ENCODE data around the gene CLEC10A.
"Not testable (repeated sequence)": the region's sequence is repeated elsewhere in the genome, so short reads cannot be mapped to it uniquely, and the experiment has no call there.

Gene CLEC10A

DNA sequence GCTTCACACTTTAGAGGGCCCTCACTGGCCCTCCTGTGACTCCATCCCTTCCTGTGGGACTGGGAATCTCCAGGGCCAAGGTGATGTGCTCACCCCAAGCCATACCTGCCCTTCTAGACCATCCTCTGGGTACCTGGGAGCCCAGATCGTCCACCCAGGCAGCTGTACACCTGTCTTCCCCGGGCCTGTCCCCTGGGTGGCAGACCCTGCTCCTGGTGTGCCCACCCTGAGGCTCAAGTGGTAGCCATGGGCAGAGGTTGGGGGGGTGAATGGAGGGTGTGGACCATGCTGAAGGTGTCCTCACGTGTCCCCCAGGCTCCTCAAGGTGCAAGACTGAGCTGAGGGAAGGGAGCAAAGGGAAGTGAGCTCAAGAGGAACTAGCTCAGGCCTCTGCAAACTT, 9.3 kb downstream of the CLEC10A start:
- DNase-seq, result no peak

DNA sequence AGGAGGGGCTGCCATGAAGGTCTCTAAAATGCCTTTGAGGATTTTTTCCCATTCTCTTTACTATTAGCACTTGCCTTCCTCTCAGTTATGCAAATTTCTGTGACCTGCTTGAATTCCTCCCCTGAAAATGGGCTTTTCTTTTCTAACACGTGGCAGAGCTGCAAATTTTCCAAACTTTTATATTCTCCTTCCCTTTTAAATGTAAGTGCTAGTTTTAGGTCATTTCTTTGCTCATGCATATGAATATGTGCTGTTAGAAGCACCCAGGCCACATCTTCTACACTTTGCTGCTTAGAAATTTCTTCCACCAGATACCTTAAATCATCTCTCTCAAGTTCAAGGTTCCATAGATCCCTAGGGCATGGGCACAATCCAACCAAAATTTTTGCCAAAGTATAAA, 11.8 kb downstream of the CLEC10A start:
- DNase-seq, result no peak

DNA sequence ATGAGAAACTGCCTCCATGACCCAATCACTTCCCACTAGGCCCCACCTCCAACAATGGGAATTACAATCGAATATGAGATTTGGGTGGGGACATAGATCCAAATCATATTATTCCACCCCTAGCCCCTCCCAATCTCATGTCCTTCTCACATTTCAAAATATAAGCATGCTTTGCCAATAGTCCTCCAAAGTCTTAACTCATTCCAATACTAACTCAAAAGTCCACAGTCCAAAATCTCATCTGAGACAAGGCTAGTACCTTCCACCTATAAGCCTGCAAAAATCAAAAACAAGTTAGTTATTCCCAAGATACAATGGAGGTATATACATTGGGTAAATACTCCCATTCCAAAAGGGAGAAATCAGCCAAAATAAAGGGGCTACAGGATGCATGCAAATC, 12.9 kb downstream of the CLEC10A start:
- no peak for DNase-seq

DNA sequence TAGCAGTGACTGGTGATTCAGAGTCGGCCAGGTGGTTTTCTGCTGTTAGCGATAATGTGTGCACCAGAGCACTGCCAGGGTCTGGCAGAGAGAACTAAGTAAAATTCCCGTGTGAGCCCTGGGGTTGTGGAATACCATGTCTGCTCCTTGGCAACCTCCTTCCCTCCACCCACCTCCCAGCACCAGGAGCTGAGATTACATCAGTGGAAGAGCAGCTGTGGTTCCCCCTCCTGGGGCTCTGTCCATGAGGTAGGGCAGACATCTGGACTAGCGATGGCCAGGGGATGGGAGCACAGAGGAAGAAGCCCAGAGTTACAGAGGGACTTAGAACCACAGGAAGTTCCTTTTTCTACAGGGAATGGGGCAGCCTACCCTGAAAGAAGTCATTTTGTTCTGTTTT, 15.8 kb downstream of the CLEC10A start:
- no peak for DNase-seq

DNA sequence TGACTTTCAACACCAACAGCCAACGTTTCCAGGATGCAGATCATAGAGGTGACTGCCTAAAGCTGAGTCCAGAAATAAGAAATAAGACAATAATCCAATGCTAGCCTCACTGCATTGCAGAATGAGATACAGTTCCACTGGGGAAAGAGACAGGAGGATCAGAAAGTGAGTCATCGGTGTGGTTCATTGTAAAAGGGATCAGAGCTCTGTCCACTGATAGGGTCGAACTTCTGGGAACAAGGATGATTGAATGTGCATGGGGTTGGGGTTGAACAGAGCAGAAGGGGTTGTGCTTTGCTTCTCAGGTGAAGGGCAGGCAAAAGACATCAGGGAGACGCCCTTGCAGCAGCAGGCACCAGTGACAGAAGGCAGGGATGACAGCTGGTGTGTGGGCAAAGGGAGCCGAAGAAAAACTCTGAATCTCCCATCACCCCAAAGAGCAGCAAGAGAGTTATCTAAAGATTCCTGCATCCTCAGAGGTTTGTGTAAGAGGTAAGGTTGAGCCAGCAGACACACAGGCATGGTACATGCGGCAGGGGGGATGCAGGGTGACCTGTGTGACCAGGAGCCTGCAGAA, 16.4 kb downstream of the CLEC10A start:
- no peak for DNase-seq

DNA sequence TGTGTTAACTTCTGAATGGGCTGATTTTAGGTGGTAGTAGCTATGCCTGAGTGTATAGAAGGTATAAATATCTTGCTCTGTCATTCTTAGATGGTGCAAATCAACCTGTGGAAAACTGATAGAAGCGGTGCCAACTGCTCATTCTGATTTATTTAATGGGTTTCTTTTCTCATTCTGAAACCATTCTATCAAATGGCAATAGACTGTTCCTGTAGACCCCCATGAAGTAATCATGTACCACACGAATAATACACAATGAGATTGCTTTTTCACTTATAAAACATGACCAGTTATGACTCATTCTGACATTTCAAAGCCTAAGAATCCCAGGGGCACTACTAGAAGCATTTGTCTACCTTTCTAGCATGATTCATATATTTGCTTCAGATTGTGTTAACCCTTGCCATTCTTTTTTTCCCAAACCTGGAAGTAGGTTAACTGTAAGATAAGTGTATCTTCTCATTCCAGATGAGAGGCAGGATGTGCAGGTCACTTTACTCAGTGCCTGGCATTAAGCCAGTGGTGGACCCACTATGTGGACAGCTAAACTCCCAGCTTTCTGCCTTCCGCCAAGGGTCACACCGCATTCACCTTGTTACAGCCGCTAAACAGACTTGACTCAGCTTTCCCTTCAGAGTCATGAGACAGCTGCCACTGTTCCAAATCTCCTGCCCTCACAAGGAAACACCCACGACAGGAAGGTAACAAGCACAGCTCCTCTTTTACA, 19.7 kb downstream of the CLEC10A start:
- peak; percentile 36 for DNase-seq

DNA sequence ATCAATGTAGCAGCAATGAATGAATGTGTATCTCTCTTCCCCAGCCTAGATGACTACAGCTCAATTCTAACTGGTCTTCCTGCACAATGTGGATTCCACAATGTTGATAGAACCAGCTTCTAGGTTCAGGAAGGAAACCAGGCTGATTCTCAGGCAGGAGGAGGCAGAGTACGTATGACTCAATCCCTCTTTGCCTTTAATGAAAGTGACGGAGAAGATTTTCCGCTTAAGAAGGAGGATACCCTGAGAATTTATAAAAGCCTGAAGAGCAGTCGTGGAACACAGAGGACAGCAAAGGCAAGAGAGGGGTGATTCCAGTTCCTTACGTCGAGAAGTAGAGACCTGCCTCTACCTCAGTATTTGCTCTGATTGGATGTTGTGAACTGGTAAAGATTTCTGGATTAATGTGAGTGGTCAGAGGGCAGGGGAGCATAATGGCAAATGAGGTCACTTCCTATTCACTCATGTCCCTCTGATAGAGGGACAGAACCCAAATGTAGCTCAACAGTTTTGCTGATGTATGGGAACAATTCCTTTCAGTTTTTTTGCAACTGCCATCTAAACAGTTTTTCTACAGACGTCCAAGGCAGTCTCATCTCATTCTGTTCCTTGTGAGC, 21.1 kb downstream of the CLEC10A start:
- DNase-seq, result no peak

DNA sequence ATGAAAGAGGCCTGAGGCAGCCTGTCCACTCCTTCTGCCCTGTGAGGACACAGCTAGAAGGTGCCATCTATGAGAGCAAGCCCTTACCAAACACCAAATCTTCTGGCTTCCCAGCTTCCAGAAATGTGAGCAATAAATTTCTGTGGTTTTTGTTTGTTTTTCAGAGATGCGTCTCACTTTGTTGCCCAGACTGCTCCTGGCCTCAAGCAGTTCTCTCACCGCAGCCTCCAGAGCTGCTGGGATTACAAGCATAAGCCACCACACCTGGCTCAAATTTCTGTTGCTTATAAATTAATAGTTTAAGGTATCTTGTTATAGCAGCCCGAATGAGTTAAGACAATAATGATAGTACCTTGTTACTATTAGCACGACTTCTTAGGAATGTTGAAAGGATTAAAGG, 23.7 kb downstream of the CLEC10A start:
- DNase-seq, result no peak

DNA sequence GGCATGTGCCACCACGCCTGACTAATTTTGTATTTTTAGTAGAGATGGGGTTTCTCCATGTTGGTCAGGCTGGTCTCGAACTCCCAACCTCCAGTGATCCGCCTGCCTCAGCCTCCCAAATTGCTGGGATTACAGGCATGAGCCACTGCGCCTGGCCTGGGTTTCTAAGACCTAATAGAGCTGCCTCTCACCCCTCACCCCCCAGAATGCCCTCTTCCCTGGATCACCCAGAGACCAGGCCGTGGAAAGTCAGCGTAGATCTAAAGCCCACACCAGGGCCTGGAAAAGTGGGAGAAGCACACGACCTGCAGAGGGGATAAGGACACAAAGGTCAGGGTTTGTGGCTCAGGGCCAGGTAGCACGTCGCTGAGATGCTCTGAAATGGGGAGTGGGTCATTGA, 29.5 kb downstream of the CLEC10A start:
- DNase-seq, result not testable (repeated sequence)

DNA sequence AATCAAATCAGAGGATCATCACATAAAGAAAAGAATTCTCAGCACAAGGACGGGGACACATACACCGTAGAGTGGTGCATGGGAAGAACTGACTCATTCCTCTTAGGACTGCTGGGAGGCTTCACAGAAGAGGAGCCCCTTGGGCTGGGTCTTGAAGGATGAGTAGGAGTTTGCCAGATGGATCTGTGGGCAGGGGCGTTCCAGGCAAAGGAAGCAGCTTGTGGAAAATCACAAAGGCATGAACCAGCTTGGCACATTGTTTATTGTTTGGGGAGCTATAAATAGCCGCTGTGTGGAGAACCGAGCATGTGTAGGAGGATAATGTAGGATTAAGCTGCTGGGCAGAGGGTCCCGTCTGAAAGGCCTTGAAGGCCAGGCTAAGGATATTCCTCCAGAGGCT, 31.1 kb downstream of the CLEC10A start:
- DNase-seq, result no peak

DNA sequence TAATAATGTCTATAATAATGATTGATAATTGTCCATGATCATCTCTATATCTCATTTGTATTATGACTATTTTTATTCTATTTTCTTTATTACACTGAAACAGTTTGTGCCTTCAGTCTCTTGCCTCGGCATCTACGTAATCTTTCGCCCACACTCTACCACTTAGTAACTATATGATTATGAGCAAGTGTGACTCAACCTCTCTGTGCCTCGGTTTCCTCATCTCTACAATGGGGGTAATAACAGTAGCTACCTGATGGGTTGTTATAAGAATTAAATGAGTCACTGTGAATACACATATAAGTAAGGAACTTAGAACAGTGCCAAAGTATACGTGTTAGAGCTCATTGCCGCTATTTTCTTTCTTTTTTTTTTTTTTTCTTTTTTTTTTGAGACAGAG, 32.5 kb downstream of the CLEC10A start:
- DNase-seq, result no peak

DNA sequence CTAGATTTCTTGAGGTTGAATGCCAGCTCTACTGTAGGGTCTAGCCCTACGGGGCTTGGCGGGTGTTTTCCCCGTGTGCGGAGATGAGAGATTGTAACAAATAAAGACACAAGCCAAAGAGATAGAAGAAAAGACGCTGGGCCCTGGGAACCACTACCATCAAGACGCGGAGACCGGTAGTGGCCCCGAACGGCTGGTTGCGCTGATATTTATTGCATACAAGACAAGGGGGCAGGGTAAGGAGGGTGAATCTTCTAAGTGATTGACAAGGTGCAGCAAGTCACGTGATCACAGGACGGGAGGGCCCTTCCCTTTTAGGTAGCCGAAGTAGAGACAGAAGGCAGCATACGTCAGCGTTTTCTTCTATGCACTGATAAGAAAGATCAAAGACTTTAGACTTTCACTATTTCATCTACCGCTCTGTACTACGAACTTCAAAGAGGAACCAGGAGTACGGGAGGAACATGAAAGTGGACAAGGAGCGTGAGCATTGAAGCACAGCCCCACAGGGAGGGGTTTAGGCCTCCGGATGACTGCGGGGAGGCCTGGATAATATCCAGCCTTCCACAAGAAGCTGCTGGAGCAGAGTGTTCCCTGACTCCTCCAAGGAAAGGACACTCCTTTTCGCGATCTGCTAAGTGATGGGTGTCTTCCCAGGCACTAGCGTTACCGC, 33.2 kb downstream of the CLEC10A start:
- DNase-seq, result not testable (repeated sequence)

DNA sequence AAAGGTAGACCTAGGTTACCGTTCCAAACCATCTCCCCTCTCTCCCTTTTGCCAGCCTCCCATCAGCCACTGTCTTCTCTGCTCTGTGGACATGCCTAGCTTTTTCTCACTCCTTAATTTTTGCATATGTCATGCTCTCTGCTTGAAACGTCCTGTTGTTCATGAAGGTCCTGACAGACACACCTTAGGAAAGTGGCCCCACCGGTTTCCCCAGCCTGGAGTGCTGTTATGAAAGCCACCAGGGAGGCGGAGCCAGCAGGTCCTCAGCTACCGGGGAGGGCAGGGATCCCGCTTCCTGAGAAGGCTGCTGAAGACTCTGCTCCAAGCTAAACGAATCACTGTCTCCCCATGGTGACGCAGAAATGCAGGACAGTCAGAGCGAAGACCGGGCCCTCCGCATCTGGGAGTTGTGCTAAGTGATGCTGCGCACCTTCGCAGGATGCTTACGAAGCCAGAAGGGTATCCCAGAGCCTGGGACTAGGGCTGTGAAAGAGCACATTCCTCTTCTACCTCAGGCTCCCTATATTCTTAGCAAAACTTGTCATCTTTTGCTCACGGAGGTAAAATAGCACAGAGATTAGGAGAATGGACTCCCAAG, 33.8 kb downstream of the CLEC10A start:
- no peak for DNase-seq

DNA sequence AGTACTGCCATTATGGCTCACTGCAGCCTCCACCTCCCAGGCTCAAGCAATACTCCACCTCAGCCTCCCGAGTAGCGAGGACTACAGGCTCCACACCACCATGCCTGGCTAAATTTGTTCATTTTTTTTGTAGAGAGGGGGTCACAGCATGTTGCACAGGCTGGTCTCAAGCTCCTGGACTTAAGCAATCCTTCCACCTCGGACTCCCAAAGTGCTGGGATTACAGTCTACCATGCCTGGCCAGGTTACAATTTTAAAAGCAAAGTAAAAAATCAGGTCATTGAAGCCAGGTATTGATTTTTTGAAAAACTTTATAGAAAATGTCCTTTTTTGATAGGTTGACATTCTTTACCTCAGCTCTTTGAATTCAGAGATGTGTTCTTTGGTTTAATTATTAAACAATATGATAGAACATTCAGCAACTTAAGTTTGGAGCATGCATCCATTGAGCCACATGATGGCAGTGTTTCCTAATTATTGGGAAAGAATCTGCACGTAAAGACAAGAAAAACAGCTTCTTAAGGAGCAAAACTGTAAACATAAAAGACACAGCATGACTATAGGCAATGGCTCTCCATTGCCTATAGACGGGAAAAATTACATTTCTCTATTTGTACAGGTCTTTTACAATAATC, 34.4 kb downstream of the CLEC10A start:
- DNase-seq, result peak; percentile 71

DNA sequence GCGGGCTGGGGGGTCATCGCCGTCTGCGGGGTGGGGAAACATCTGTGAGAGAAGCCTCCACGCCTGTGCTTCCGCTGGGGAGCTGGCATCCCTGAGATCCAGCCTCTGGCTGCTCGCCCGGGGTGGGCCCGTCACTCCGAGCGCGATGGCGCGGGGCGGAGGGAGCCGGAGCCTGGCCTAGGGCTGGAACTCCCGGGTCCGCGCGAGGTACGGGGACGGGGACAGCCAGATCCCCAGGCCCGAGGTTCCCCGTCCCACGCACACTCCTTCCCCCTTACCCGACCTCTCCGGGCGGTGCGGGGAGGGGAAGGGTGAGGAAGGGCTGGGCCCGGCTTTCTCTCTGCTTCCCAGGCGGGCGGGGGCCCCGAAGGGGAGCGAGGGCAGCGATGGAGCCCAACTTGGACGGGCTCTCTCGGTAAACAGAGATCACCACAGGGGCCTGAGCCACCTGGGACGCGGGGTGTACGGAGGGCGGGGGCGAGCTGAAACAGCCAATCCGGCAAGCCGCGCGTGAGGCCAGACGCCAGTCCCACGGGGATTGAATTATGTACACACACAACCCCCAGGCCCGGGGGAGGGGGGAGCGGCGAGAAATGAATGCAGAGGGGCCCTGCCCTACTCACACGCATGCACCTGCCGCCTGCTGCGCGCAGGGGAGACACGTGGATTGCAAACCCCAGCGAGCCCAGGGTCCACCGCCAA, 36.4 kb downstream of the CLEC10A start, which contains the start of gene SLC16A11:
TSS of gene SLC16A11 (minus strand) at position 596 of the 702 bp plus-strand sequence. CDS start at position 17, 579 bp downstream.
- no peak for DNase-seq

DNA sequence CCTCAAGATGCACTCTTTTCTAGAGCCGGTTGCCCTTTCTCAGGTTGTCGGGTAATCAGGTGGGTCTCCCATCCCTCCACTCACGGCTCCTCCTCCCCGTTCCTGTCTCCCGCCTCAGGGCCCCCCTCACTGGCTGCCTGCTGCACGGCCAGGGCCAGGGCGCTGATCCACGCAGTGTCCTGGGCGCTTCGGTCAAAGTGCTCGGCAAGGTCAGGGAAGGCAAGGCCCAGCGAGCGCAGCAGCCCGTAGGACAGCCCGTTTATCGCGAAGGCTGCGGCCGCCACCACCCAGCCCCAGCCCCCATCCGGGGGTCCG, 36.9 kb downstream of the CLEC10A start:
- no peak for DNase-seq

DNA sequence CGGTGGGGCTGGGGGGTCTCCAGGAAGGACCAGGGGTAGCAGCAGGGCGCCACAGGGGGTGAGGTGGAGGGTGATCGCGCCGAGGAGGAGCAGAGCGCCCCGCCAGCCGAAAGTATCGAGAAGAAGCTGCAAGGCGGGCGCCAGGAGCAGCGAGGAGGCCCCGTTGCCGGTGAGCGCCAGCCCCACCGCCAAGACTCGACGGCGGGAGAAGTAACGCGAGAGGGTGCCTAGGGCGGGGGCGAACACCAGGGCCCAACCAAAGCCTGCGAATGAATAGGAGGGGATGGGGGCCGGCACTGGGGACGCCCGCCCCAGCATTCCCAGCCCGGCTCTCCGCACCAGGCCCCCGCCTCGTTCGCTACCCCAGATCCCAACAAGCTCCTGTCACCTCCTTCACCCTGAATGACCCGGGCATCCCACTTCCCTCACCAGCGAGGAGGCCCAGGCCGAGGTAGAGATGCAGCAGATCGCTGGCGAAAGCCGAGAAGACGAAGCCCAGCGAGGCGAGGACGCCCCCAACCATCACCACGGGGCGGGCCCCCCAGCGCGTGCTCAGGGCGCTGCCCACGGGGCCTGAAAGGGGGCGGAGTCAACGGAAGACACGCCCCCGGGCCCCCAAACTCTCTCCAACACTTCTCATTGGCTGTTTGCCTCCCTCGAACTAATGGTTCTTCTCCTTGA, 37.4 kb downstream of the CLEC10A start:
- no peak for DNase-seq

DNA sequence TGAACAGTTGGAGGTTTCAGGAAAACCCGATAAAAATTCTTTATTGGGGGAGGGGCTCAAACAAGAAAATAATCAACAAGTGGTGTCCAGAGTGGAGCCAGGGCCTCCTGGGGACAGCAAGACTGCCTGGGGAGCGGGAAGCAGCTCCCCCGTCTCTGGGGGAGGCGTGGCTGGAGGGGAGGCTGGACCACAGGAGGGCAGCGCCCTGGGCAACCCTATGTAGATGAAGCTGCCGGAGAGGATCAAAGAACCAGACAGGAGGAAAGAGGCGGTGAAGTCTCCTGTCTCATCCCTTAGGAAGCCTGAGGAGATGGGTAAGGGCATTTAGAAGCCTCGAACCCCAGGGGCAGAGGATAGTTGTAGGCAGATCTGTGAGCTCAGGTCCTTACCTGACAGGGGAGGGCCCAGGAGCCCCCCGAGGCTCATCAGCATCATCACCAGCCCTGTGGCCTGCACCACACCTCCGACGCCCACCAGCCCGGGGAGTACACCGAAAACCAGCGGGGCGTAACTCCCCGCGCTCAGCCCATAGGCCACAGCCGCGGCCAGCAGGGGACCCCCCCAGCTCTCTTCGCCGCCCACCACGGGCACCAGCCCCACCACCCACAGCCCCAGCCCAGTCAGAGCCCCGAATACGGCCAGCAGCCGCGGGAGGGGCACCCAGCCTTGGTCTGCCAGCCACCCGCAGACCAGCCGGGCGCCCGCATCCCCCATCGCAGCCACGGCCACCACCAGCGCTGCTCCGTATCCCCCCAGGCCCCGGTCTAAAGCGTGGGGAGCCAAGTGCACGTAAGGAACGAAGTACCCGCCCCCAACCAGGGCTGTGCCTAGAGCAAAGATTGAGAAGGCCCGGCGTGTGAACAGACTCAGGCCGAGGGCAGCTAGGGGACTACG, 38.2 kb downstream of the CLEC10A start:
- DNase-seq, result no peak

DNA sequence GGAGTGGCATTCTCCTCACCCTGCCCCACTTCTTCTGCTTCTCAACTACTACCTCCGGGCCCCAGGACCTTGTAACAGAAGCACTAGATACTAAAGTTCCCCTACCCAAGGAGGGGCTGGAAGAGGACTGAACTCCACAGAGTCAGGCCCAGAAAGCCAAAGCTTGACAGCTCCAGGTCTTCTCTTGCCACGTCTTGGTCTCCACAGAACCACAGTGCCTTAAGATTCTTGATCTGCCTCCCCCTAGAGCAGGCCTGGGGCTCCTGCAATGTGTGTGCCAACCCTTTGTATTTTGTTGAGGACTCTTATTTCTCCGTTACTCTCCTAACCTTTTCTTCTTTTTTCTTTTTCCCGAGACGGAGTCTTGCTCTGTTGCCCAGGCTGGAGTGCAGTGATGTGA, 40.2 kb downstream of the CLEC10A start:
- DNase-seq, result no peak
